GM12874 (cell line): ENCODE results near the gene PRDM16.

Experiments
- TF ChIP-seq, protein P1 (sequence below): IDR thresholded peaks from 2 replicates; pipeline ENCODE4 v1.5.1; 2011; ENCODE audit warnings: low read depth, mild to moderate bottlenecking, control low read depth, low read length, moderate library complexity; ENCODE audit not compliant: insufficient read depth

Gene PRDM16

DNA sequence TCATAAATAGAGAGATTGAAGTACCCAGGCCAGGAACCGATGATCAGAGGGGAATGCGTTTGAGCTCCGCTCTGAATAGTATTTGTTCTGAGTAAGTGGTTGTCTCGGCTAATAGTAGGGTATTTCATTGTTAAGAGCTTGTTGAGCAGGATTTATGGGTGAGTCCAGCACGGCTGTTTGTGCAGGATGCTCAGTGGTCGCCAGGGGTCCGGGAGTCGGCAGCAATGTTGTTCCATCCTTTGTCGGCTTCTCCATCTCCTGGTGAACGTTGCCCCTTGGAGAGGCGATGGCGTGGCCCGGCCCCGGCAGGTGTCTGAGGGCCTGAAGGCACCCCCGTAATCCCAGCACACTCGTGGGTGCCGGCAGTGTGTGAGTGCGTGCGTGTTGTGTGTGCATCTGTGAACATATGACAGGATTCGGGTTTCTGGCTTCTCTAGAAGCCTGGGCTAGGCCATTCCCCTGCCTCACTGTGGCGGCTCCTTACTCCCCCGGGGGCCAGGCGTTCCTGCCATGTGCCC lies 224.6 kb downstream of the PRDM16 start:
- TF ChIP-seq, protein P1, sequence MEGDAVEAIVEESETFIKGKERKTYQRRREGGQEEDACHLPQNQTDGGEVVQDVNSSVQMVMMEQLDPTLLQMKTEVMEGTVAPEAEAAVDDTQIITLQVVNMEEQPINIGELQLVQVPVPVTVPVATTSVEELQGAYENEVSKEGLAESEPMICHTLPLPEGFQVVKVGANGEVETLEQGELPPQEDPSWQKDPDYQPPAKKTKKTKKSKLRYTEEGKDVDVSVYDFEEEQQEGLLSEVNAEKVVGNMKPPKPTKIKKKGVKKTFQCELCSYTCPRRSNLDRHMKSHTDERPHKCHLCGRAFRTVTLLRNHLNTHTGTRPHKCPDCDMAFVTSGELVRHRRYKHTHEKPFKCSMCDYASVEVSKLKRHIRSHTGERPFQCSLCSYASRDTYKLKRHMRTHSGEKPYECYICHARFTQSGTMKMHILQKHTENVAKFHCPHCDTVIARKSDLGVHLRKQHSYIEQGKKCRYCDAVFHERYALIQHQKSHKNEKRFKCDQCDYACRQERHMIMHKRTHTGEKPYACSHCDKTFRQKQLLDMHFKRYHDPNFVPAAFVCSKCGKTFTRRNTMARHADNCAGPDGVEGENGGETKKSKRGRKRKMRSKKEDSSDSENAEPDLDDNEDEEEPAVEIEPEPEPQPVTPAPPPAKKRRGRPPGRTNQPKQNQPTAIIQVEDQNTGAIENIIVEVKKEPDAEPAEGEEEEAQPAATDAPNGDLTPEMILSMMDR: no peak

DNA sequence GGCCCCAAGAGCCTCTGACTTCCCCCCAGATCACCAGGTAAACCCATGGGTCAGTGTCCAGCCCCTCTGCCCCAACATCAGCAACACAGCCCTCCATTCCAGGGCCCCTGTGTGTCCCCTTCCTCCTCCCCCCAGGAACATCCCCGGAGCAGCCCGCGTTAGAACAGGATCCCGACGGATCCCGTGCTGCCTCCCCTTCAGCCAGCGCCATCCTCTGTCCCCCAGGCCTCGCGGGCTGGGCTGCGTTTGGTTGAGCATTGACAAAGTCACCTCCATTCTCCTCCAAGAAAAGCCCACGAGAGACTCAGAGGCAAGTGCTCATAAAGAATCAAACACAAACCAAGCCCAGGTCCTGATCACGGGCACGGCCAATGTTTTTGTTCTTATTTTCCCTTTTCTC lies 225.4 kb downstream of the PRDM16 start:
- TF ChIP-seq, protein P1: no peak

DNA sequence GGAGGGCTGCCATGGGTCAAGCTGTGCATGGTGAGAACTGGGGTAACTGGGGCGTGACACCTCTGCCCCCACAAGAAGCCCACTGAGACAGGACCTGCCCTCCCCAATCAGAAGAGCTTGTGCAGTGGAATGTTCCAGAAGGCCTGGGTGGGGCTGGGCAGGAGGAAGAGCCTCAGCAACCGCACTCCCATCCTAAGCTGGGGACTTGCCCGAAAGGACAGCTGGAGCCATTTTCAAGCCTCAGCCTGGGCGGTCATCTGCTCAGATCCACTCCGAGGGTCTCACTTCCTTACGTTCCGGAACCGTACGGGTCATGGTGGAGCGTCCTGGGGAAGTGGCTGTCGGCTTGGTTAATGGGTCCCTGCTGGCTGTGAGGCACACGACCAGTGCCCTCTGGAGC lies 226.8 kb downstream of the PRDM16 start:
- TF ChIP-seq, protein P1: no peak

GRCh38 chr1:3296326-3296725 lies 227.3 kb downstream of the PRDM16 start:
- TF ChIP-seq, protein P1: no peak

GRCh38 chr1:3296826-3297225 lies 227.8 kb downstream of the PRDM16 start:
- TF ChIP-seq, protein P1: no peak

DNA sequence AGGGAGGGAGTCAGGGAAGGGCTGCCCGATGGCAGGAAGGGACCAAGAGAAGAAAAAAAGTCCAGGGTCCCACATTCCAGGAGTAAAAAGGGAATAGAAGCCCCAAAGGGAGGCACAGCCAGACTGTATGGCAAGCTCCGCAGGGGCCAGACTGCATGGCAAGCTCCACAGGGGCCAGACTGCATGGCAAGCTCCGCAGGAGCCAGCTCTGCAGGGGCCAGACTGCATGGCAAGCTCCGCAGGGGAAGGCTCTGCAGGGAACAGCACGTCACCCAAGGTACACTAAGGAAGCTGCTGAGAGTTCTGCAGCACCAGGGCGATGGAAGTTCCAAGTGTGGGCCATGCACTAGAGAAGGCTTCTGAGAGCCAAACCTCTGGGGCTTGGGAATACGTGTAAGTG lies 228.8 kb downstream of the PRDM16 start:
- TF ChIP-seq, protein P1: no peak

DNA sequence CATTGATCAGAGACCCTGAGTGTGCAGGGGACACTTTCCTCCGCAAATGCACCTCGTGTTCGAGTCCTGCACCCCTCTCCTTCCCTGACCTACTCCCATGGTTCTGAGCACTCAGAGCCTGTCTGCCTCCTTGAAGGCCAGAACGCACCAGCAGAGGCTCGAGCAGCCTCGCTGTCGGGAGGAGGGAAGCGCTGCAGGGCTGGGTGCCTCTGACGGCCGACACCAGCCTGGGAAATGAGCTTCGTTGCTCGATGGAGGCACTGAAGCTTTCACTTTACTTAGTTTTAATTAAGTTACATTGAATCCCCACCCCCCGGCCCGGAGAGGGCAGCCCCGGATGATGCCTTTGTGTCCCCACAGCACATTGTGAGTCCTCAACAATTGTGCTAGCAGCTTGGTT lies 229.2 kb downstream of the PRDM16 start:
- TF ChIP-seq, protein P1: no peak
